Left ventricle myocardium inferior (tissue), 1 donor: ENCODE measurements around the gene XCR1. TPM values are rescaled to one million over a fixed set of nuclear protein-coding genes. Genes with fewer than 3 reads are reported as not detected.

Experiments
- DNase-seq: peaks from one replicate; pipeline ENCODE4 v3.0.0-alpha.2; 2020
- H3K27ac ChIP-seq: fragments of 200-600 bp; replicated peaks from 2 replicates; pipeline ENCODE4 v1.8.0; 2021
- H3K27me3 ChIP-seq: fragments of 200-600 bp; 2 replicates; pipeline ENCODE4 v1.8.0; 2021; ENCODE audit warnings: low read depth
- H3K36me3 ChIP-seq: fragments of 200-600 bp; 2 replicates; pipeline ENCODE4 v1.8.0; 2021
- H3K4me1 ChIP-seq: fragments of 200-600 bp; 2 replicates; pipeline ENCODE4 v1.8.0; 2021
- H3K4me3 ChIP-seq: fragments of 200-600 bp; 2 replicates; pipeline ENCODE4 v1.8.0; 2021; ENCODE audit warnings: mild to moderate bottlenecking, moderate library complexity
- H3K9me3 ChIP-seq: fragments of 200-600 bp; replicated peaks from 2 replicates; pipeline ENCODE4 v1.8.0; 2021
- CTCF ChIP-seq: fragments of 200-600 bp; IDR thresholded peaks from 2 replicates; pipeline ENCODE4 v1.8.0; 2021; ENCODE audit warnings: antibody characterized with exemption, mild to moderate bottlenecking, borderline replicate concordance
- intact Hi-C: fragments of 100-400 bp; cut with micrococcal nuclease; formaldehyde crosslinking; loops from one replicate; pipeline ENCODE4 v1.11.0; 2022
- total RNA-seq: library from RNA; stranded (reverse); fragmentation: NEBNext Ultra II Directional; extraction: Animal tissue kit (Norgen Biotek cat#: 25700); gene quantifications from one replicate; pipeline ENCODE4 v1.2.1, GENCODE V29; 2021
- donor health status: DM: no; HTN: yes; CAD: no; lungs with severe emphysema.

XCR1 gene
- total RNA-seq, 1 donor from 2014 or later = not detected

GRCh38 chr3:46029953-46030543, 2.8 kb upstream of the XCR1 start:
- TF ChIP-seq CTCF = no peak
- peaks cover 36% of the 10 kb centered on the region for H3K9me3 ChIP-seq
- intact Hi-C loops = no loop called here
- no peaks in the 10 kb centered on the region for H3K27me3 ChIP-seq
- no peaks in the 10 kb centered on the region for H3K36me3 ChIP-seq
- H3K27ac ChIP-seq = no peak overlapping the region
- no peaks in the 10 kb centered on the region for H3K4me1 ChIP-seq
- DNase-seq = no peak
- H3K4me3 ChIP-seq = no peak overlapping the region

- intact Hi-C loops = no loop called here
- TF ChIP-seq CTCF = no peak
- Histone ChIP-seq H3K27me3 (no peaks in the 10 kb centered on the region), H3K4me3 (no peak overlapping the region), H3K27ac (no peak overlapping the region), H3K4me1 (no peaks in the 10 kb centered on the region), H3K9me3 (peaks cover 36% of the 10 kb centered on the region), H3K36me3 (no peaks in the 10 kb centered on the region)
- no peak for DNase-seq
These were observed 584 bp upstream of the XCR1 start for GRCh38 chr3:46027736-46028397.

GRCh38 chr3:46025139-46025538, 2.1 kb downstream of the XCR1 start:
- no peaks in the 10 kb centered on the region for H3K4me1 ChIP-seq
- no peaks in the 10 kb centered on the region for H3K36me3 ChIP-seq
- intact Hi-C loops = no loop called here
- H3K4me3 ChIP-seq = no peak overlapping the region
- H3K27ac ChIP-seq = no peak overlapping the region
- no peaks in the 10 kb centered on the region for H3K27me3 ChIP-seq
- H3K9me3 ChIP-seq = peaks cover 36% of the 10 kb centered on the region
- TF ChIP-seq CTCF = no peak
- no peak for DNase-seq

GRCh38 chr3:46024131-46024530, 3.2 kb downstream of the XCR1 start:
- Histone ChIP-seq H3K27ac (no peak overlapping the region), H3K36me3 (no peaks in the 10 kb centered on the region), H3K4me1 (no peaks in the 10 kb centered on the region), H3K9me3 (peaks cover 28% of the 10 kb centered on the region), H3K4me3 (no peak overlapping the region), H3K27me3 (no peaks in the 10 kb centered on the region)
- intact Hi-C loops = no loop called here
- DNase-seq = no peak
- TF ChIP-seq CTCF = no peak

- Histone ChIP-seq H3K4me1 (no peaks in the 10 kb centered on the region), H3K27me3 (no peaks in the 10 kb centered on the region), H3K27ac (no peak overlapping the region), H3K9me3 (peaks cover 18% of the 10 kb centered on the region), H3K4me3 (no peak overlapping the region), H3K36me3 (no peaks in the 10 kb centered on the region)
- no peak for DNase-seq
- intact Hi-C loops = no loop called here
- no peak for TF ChIP-seq CTCF
These were observed 4.1 kb downstream of the XCR1 start for GRCh38 chr3:46022909-46023785.
